GM18858 (cell line): ENCODE measurements around the gene KIF9.
"Not testable (repeated sequence)": the region's sequence is repeated elsewhere in the genome, so short reads cannot be mapped to it uniquely, and the experiment has no call there.

Source experiments
- ATAC-seq: cut with Tn5 transposase; IDR thresholded peaks from one replicate; pipeline ENCODE4 v1.9.1; 2021; ENCODE audit not compliant: unreplicated experiment

KIF9 gene

DNA sequence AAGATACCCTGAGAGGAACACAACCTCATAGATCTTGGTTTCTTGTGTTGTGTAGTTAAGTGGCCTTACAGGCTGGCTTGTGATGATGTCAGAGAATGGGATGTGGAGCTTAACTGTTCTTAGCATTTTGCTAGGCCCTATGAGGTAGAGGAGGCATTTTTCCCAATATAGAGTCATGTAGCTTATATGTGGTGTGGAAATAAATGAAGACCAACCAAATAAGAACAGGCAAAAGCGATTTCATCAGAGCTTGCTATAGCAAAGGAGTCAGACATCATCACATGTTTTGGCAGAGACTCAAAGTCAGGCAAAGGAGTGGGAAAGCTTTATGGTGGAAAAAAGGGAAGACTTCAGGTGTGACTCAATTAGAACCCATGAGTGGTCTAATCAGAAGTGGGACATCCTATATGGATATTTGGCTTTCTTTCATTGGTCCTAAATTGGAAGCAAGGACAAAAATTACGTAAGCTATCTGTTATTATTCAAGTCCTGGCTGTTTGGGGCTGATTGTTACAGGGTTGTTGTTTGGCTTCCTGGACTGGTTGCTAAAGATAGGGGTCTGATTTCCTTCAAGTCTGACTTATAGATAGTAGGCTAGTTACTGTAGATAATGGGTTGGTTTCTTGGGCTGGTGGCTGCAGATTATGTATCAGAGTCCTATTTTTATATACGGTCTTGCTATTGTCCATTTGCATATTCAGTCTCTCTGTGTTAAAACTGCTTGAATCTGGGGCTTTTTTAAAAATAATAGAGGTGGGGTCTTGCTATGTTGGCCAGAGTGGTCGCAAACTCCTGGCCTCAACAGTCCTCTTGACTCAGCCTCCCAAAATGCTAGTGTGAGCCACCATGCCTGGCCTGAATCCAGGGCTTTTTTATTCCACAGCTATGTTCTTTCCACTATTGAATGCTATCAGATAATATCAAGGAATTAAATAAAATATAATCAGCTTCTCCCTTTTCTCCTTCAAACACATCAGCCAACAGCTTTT is 88.4 kb downstream of the KIF9 start:
- ATAC-seq, result no peak

- no peak for ATAC-seq
Observed at GRCh38 chr3:47186285-47186684, 96.3 kb downstream of the KIF9 start.

GRCh38 chr3:47181685-47182084 is 100.9 kb downstream of the KIF9 start:
- ATAC-seq, result not testable (repeated sequence)

DNA sequence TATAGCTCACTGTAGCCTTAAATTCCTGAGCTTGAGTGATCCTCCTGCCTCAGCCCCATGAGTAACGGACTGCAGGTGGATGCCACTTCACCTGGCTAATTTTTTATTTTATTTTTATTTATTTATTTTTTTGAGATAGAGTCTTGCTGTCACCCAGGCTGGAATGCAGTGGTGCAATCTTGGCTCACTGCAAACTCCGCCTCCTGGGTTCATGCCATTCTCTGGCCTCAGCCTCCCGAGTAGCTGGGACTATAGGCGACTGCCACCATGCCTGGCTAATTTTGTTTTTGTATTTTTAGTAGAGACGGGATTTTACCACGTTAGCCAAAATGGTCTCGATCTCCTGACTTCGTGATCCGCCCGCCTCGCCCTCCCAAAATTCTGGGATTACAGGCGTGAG is 102.6 kb downstream of the KIF9 start:
- ATAC-seq, result not testable (repeated sequence)
